GM18520 (cell line): Measurements from ENCODE around the gene ARHGAP10.

Experiments used
- ATAC-seq: cut with Tn5 transposase; IDR thresholded peaks from one replicate; pipeline ENCODE4 v1.9.1; 2021; ENCODE audit not compliant: unreplicated experiment

Gene ARHGAP10

GRCh38 chr4:147765121-147765529, 33.2 kb downstream of the ARHGAP10 start:
- ATAC-seq = no peak

GRCh38 chr4:147768113-147768512, 36.2 kb downstream of the ARHGAP10 start:
- no peak for ATAC-seq

GRCh38 chr4:147769386-147769785, 37.5 kb downstream of the ARHGAP10 start:
- no peak for ATAC-seq

- no peak for ATAC-seq
Observed at GRCh38 chr4:147770831-147771230, 38.9 kb downstream of the ARHGAP10 start.

GRCh38 chr4:147772056-147772455, 40.2 kb downstream of the ARHGAP10 start:
- no peak for ATAC-seq

GRCh38 chr4:147772459-147772969, 40.6 kb downstream of the ARHGAP10 start:
- ATAC-seq = no peak

- peak; percentile 40 for ATAC-seq
Observed at GRCh38 chr4:147773261-147774184, 41.6 kb downstream of the ARHGAP10 start.

GRCh38 chr4:147776716-147777115, 44.8 kb downstream of the ARHGAP10 start:
- ATAC-seq = no peak

GRCh38 chr4:147777456-147778091, 45.7 kb downstream of the ARHGAP10 start:
- no peak for ATAC-seq

- ATAC-seq = peak; percentile 44
Observed at GRCh38 chr4:147778942-147779341, 47.1 kb downstream of the ARHGAP10 start.

GRCh38 chr4:147779451-147779850, 47.6 kb downstream of the ARHGAP10 start:
- ATAC-seq = no peak

GRCh38 chr4:147780137-147780777, 48.4 kb downstream of the ARHGAP10 start:
- ATAC-seq = peak; percentile 51

- ATAC-seq = no peak
Observed at GRCh38 chr4:147782087-147782781, 50.3 kb downstream of the ARHGAP10 start.

GRCh38 chr4:147785129-147785528, 53.2 kb downstream of the ARHGAP10 start:
- no peak for ATAC-seq

- ATAC-seq = peak; percentile 75
Observed at GRCh38 chr4:147786031-147786430, 54.1 kb downstream of the ARHGAP10 start.

- no peak for ATAC-seq
Observed at GRCh38 chr4:147786531-147786930, 54.6 kb downstream of the ARHGAP10 start.

GRCh38 chr4:147787204-147787603, 55.3 kb downstream of the ARHGAP10 start:
- ATAC-seq = no peak

GRCh38 chr4:147788791-147789190, 56.9 kb downstream of the ARHGAP10 start:
- no peak for ATAC-seq

- ATAC-seq = no peak
Observed at GRCh38 chr4:147789596-147789995, 57.7 kb downstream of the ARHGAP10 start.

- ATAC-seq = no peak
Observed at GRCh38 chr4:147790412-147790811, 58.5 kb downstream of the ARHGAP10 start.

GRCh38 chr4:147791341-147791740, 59.5 kb downstream of the ARHGAP10 start:
- ATAC-seq = no peak
